Hepatocyte (in vitro differentiated cells): ENCODE results near the gene DRAXIN. TPM values are rescaled to one million over a fixed set of nuclear protein-coding genes. Genes with fewer than 3 reads are reported as not detected.

ENCODE experiments used
- DNase-seq: peaks from one replicate; pipeline ENCODE4 v3.0.0-alpha.2; 2016; ENCODE audit warnings: low spot score
- H2AFZ ChIP-seq: fragments of 200-600 bp; sonication (generic); 2 replicates; pipeline ENCODE4 v1.6.0; 2016; ENCODE audit warnings: antibody characterized with exemption, mild to moderate bottlenecking
- H3K27ac ChIP-seq: fragments of 200-600 bp; sonication (generic); 2 replicates; pipeline ENCODE4 v1.5.1; 2016; ENCODE audit warnings: mild to moderate bottlenecking
- H3K27me3 ChIP-seq: fragments of 200-600 bp; sonication (generic); 2 replicates; pipeline ENCODE4 v1.6.1; 2016
- H3K36me3 ChIP-seq: fragments of 200-600 bp; sonication (generic); replicated peaks from 2 replicates; pipeline ENCODE4 v1.5.1; 2016; ENCODE audit warnings: low read depth; ENCODE audit not compliant: insufficient read depth
- H3K4me1 ChIP-seq: fragments of 200-600 bp; sonication (generic); 2 replicates; pipeline ENCODE4 v1.5.1; 2016; ENCODE audit warnings: mild to moderate bottlenecking, moderate library complexity; ENCODE audit not compliant: insufficient read depth
- H3K4me2 ChIP-seq: fragments of 200-600 bp; sonication (generic); 2 replicates; pipeline ENCODE4 v1.6.0; 2016
- H3K4me3 ChIP-seq: fragments of 200-600 bp; sonication (generic); 2 replicates; pipeline ENCODE4 v1.5.1; 2016; ENCODE audit warnings: mild to moderate bottlenecking
- H3K79me2 ChIP-seq: fragments of 200-600 bp; sonication (generic); 2 replicates; pipeline ENCODE4 v1.6.0; 2017; ENCODE audit warnings: mild to moderate bottlenecking
- H3K9me2 ChIP-seq: fragments of 200-600 bp; sonication (generic); replicated peaks from 2 replicates; pipeline ENCODE4 v1.6.0; 2017; ENCODE audit warnings: mild to moderate bottlenecking; ENCODE audit not compliant: insufficient read depth
- H3K9me3 ChIP-seq: fragments of 200-600 bp; sonication (generic); 2 replicates; pipeline ENCODE4 v1.5.1; 2016; ENCODE audit warnings: low read depth, mild to moderate bottlenecking
- H4K20me1 ChIP-seq: fragments of 200-600 bp; sonication (generic); 2 replicates; pipeline ENCODE4 v1.6.0; 2016; ENCODE audit warnings: mild to moderate bottlenecking; ENCODE audit not compliant: insufficient read depth, poor library complexity, severe bottlenecking
- EZH2 ChIP-seq: fragments of 200-600 bp; sonication (generic); IDR thresholded peaks from 2 replicates; pipeline ENCODE4 v1.6.1; 2016; ENCODE audit warnings: antibody characterized with exemption, mild to moderate bottlenecking, borderline replicate concordance
- EZH2phosphoT487 ChIP-seq: fragments of 200-600 bp; sonication (generic); IDR thresholded peaks from one replicate; pipeline ENCODE4 v1.6.1; 2018; ENCODE audit warnings: antibody characterized with exemption, mild to moderate bottlenecking, low read depth, moderate library complexity; ENCODE audit not compliant: unreplicated experiment, severe bottlenecking
- WGBS: methylation state at CpG from one replicate; pipeline ENCODE4 v1.1.6; 2016; ENCODE audit warnings: low lambda C conversion rate; ENCODE audit errors: missing lambda C conversion rate; 5-methylcytosine and 5-hydroxymethylcytosine counted together
- polyA plus RNA-seq: library from polyadenylated mRNA; unstranded; fragments of >200 nt; fragmentation: Nextera tagmentation; extraction: Ambion mirVana; gene quantifications from 2 replicates; pipeline ENCODE4 v1.2.1, GENCODE V29; 2016
- total RNA-seq: library from RNA; depleted of rRNA; stranded (reverse); fragments of >200 nt; gene quantifications from 2 replicates; pipeline ENCODE4 v1.2.3, GENCODE V29; 2014
- TF ChIP-seq, protein P1 (sequence below): fragments of 200-600 bp; sonication (generic); IDR thresholded peaks from 2 replicates; pipeline ENCODE4 v1.5.1; 2016; ENCODE audit warnings: antibody characterized with exemption, mild to moderate bottlenecking; ENCODE audit not compliant: poor library complexity

DRAXIN gene
- total and polyA plus RNA-seq, 2 experiments from 2014 or later, result 0.60 TPM; not detected in 1

DNA sequence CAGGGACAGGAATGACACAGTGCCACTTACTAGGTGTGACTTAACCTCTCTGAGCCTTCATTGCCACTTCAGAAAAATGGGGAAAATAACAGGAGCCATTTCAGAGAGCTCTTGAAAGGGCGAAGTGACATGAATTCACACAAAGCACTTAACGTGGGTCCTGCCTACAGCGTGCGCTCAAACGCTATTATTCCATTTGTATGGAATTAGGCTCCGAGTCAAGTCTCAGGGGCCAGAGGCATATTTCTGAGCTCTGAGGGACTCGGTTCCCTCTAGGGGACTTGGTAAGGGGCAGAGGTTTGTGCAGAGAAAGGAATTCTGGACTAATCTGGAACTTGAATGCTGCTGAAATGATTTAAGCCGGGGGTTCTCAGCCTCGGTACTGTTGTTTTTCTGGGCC is 14.1 kb downstream of the DRAXIN start:
- WGBS, result 89% methylated on average over 9 of the region's 9 CpGs
- Histone ChIP-seq H3K9me3 (no peaks in the 10 kb centered on the region), H2AFZ (no peak overlapping the region), H3K27me3 (no peaks in the 10 kb centered on the region), H3K4me3 (no peak overlapping the region), H3K79me2 (no peaks in the 10 kb centered on the region), H3K4me2 (no peak overlapping the region), H3K4me1 (no peaks in the 10 kb centered on the region), H4K20me1 (no peaks in the 10 kb centered on the region), H3K9me2 (no peaks in the 10 kb centered on the region), H3K27ac (no peak overlapping the region), H3K36me3 (no peaks in the 10 kb centered on the region)
- TF ChIP-seq EZH2, result no peak
- DNase-seq, result no peak

DNA sequence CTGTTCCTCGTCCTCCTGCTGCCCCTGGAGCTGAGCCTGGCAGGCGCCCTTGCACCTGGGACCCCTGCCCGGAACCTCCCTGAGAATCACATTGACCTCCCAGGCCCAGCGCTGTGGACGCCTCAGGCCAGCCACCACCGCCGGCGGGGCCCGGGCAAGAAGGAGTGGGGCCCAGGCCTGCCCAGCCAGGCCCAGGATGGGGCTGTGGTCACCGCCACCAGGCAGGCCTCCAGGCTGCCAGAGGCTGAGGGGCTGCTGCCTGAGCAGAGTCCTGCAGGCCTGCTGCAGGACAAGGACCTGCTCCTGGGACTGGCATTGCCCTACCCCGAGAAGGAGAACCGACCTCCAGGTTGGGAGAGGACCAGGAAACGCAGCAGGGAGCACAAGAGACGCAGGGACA is 14.8 kb downstream of the DRAXIN start:
- Histone ChIP-seq H3K4me3 (no peak overlapping the region), H3K4me1 (no peaks in the 10 kb centered on the region), H3K9me3 (no peaks in the 10 kb centered on the region), H3K36me3 (no peaks in the 10 kb centered on the region), H3K27ac (no peak overlapping the region), H3K4me2 (no peak overlapping the region), H3K79me2 (no peaks in the 10 kb centered on the region), H3K27me3 (no peaks in the 10 kb centered on the region), H4K20me1 (no peaks in the 10 kb centered on the region), H2AFZ (no peak overlapping the region), H3K9me2 (no peaks in the 10 kb centered on the region)
- TF ChIP-seq EZH2 (no peak), EZH2phosphoT487 (no peak)
- TF ChIP-seq, protein P1, sequence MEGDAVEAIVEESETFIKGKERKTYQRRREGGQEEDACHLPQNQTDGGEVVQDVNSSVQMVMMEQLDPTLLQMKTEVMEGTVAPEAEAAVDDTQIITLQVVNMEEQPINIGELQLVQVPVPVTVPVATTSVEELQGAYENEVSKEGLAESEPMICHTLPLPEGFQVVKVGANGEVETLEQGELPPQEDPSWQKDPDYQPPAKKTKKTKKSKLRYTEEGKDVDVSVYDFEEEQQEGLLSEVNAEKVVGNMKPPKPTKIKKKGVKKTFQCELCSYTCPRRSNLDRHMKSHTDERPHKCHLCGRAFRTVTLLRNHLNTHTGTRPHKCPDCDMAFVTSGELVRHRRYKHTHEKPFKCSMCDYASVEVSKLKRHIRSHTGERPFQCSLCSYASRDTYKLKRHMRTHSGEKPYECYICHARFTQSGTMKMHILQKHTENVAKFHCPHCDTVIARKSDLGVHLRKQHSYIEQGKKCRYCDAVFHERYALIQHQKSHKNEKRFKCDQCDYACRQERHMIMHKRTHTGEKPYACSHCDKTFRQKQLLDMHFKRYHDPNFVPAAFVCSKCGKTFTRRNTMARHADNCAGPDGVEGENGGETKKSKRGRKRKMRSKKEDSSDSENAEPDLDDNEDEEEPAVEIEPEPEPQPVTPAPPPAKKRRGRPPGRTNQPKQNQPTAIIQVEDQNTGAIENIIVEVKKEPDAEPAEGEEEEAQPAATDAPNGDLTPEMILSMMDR, result no peak
- 95% methylated on average over 14 of the region's 14 CpGs for WGBS
- DNase-seq, result no peak

DNA sequence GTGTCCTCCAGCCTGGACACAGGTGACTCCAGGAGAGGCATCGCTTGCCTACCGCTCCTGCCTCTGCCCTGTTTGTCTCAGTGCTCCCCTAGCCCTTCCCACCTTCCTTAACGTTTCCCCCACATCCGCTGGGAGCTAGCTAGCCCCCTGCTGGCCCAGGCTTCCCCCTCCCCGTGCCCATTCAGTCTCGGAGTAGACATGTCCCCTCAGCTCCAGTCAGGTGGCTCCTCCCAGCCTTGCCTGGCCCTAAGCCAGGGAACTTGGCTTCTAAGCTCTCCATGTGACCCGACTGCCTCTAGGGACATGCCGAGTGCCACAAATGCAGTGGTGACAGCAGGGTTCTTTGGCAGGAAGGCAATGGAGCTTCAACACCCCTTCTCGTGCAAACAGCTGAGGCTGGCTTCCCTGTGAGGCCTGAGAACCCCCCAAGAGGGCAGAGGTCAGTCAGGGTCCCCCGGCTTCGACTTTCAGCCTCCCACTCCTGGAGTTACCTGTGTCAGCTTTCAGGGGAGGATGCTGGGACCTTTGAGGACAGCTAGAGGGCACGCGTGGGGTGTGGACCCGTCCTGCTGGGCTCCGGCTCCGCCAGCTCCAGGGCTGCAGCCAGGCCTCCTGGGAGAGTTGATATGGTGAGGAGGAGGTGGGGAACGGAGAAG is 16.2 kb downstream of the DRAXIN start:
- TF ChIP-seq, protein P1, result no peak
- TF ChIP-seq EZH2 (no peak), EZH2phosphoT487 (no peak)
- no peak overlapping the region for H3K4me3 ChIP-seq
- no peak overlapping the region for H3K4me2 ChIP-seq
- no peaks in the 10 kb centered on the region for H3K9me3 ChIP-seq
- DNase-seq, result peak; percentile 51
- H2AFZ ChIP-seq, result no peak overlapping the region
- H4K20me1 ChIP-seq, result no peaks in the 10 kb centered on the region
- no peaks in the 10 kb centered on the region for H3K36me3 ChIP-seq
- no peaks in the 10 kb centered on the region for H3K27me3 ChIP-seq
- no peaks in the 10 kb centered on the region for H3K4me1 ChIP-seq
- WGBS, result 70% methylated on average over 17 of the region's 17 CpGs
- H3K9me2 ChIP-seq, result no peaks in the 10 kb centered on the region
- no peak overlapping the region for H3K27ac ChIP-seq
- H3K79me2 ChIP-seq, result no peaks in the 10 kb centered on the region

DNA sequence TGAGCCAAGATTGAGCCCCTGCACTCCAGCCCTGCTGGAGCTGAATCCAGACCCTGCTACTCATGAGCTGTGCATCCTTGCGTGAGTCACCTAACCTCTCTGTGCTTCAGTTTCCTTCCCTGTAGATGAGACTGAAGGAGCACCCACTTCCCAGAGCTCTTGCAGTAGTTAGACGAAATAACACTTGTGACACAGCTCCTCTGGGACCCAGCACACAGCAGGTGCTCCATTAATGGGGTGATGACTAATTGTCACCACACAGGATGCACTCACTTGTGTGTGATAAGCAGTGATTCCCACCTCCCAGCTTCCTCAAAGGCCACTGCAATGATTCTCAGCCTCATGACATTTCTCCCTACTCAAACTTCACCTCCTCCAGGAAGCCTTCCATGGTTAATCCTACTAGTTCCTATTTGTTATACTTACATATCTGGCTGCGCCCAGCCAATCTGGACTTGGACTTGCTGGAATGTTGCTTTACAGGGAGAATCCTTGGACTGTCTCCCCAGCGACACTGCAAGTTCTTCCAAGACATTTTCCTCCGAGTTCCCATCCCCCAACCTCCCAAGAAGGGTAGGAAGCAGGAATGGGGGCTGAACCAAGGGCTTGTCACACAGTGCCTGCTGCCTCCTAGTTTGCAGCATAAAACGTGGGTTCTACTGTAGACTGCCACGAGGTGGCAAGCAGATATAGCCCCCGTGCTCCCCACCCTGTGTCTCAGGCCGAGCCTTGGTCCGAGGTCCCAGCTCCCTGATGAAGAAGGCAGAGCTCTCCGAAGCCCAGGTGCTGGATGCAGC is 17.2 kb downstream of the DRAXIN start:
- TF ChIP-seq EZH2 (no peak), EZH2phosphoT487 (no peak)
- TF ChIP-seq, protein P1, result no peak
- H3K4me2 ChIP-seq, result no peak overlapping the region
- no peak overlapping the region for H2AFZ ChIP-seq
- no peaks in the 10 kb centered on the region for H4K20me1 ChIP-seq
- no peaks in the 10 kb centered on the region for H3K9me3 ChIP-seq
- no peak overlapping the region for H3K27ac ChIP-seq
- no peak for DNase-seq
- no peak overlapping the region for H3K4me3 ChIP-seq
- WGBS, result 93% methylated on average over 11 of the region's 11 CpGs
- H3K4me1 ChIP-seq, result no peaks in the 10 kb centered on the region
- no peaks in the 10 kb centered on the region for H3K27me3 ChIP-seq
- no peaks in the 10 kb centered on the region for H3K79me2 ChIP-seq
- H3K36me3 ChIP-seq, result no peaks in the 10 kb centered on the region
- no peaks in the 10 kb centered on the region for H3K9me2 ChIP-seq
